ENCODE measurements around the gene PHF14. TPM values are rescaled to one million over a fixed set of nuclear protein-coding genes. Genes with fewer than 3 reads are reported as not detected.

The PHF14 gene
- total RNA-seq, 1 donor from 2014 or later = 41.8 TPM

GRCh38 chr7:11191081-11191480 lies 217.4 kb downstream of the PHF14 start:
- H3K36me3 ChIP-seq = no peaks in the 10 kb centered on the region
- no peak for DNase-seq (ENCODE audit: low spot score in 2 of 2)
- intact Hi-C loops (cut with DNase I) = no loop called here
- no peak for TF ChIP-seq CTCF (IDR thresholded peaks at IDR 0.05)
- H3K4me3 ChIP-seq = no peak overlapping the region
- no peaks in the 10 kb centered on the region for H3K4me1 ChIP-seq
- no peaks in the 10 kb centered on the region for H3K9me3 ChIP-seq
- no peaks in the 10 kb centered on the region for H3K27me3 ChIP-seq
- no peak overlapping the region for H3K27ac ChIP-seq

- Histone ChIP-seq H3K27ac (no peak overlapping the region), H3K9me3 (no peaks in the 10 kb centered on the region), H3K4me1 (no peaks in the 10 kb centered on the region), H3K36me3 (no peaks in the 10 kb centered on the region), H3K4me3 (no peak overlapping the region), H3K27me3 (no peaks in the 10 kb centered on the region)
- TF ChIP-seq CTCF (IDR thresholded peaks at IDR 0.05) = no peak
- no peak for DNase-seq (ENCODE audit: low spot score in 2 of 2)
- intact Hi-C loops (cut with DNase I) = no loop called here
These were observed 218.0 kb downstream of the PHF14 start for GRCh38 chr7:11191574-11192220.

- Histone ChIP-seq H3K4me3 (no peak overlapping the region), H3K9me3 (no peaks in the 10 kb centered on the region), H3K4me1 (no peaks in the 10 kb centered on the region), H3K36me3 (no peaks in the 10 kb centered on the region), H3K27ac (no peak overlapping the region), H3K27me3 (no peaks in the 10 kb centered on the region)
- intact Hi-C loops (cut with DNase I) = no loop called here
- TF ChIP-seq CTCF (IDR thresholded peaks at IDR 0.05) = no peak
- DNase-seq (ENCODE audit: low spot score in 2 of 2) = no peak
These were observed 218.8 kb downstream of the PHF14 start for GRCh38 chr7:11192506-11192905.

GRCh38 chr7:11193131-11193867 lies 219.6 kb downstream of the PHF14 start:
- Histone ChIP-seq H3K36me3 (no peaks in the 10 kb centered on the region), H3K27me3 (no peaks in the 10 kb centered on the region), H3K4me3 (peak overlapping the region; percentile 36 to 51), H3K9me3 (no peaks in the 10 kb centered on the region), H3K4me1 (no peaks in the 10 kb centered on the region), H3K27ac (no peak overlapping the region)
- TF ChIP-seq CTCF (IDR thresholded peaks at IDR 0.05) = no peak
- no peak for DNase-seq (ENCODE audit: low spot score in 2 of 2)
- intact Hi-C loops (cut with DNase I) = no loop called here

GRCh38 chr7:11193888-11194287 lies 220.2 kb downstream of the PHF14 start:
- intact Hi-C loops (cut with DNase I) = no loop called here
- H3K27ac ChIP-seq = no peak overlapping the region
- TF ChIP-seq CTCF (IDR thresholded peaks at IDR 0.05) = no peak
- no peaks in the 10 kb centered on the region for H3K4me1 ChIP-seq
- DNase-seq (ENCODE audit: low spot score in 2 of 2) = no peak
- no peaks in the 10 kb centered on the region for H3K9me3 ChIP-seq
- no peaks in the 10 kb centered on the region for H3K36me3 ChIP-seq
- H3K27me3 ChIP-seq = no peaks in the 10 kb centered on the region
- H3K4me3 ChIP-seq = peak overlapping the region in 1 of 2 donors; percentile 51
